ENCODE results near the gene SPDYE16. TPM values are rescaled to one million over a fixed set of nuclear protein-coding genes. Genes with fewer than 3 reads are reported as not detected.
"Not testable (repeated sequence)": the region's sequence is repeated elsewhere in the genome, so short reads cannot be mapped to it uniquely, and the experiment has no call there.

The SPDYE16 gene, protein sequence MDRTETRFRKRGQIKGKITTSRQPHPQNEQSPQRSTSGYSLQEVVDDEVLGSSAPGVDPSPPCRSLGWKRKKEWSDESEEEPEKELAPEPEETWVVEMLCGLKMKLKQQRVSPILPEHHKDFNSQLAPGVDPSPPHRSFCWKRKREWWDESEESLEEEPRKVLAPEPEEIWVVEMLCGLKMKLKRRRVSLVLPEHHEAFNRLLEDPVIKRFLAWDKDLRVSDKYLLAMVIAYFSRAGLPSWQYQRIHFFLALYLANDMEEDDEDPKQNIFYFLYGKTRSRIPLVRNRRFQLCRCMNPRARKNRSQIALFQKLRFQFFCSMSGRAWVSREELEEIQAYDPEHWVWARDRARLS
- not detected for total RNA-seq
- long read RNA-seq = 0 reads

DNA sequence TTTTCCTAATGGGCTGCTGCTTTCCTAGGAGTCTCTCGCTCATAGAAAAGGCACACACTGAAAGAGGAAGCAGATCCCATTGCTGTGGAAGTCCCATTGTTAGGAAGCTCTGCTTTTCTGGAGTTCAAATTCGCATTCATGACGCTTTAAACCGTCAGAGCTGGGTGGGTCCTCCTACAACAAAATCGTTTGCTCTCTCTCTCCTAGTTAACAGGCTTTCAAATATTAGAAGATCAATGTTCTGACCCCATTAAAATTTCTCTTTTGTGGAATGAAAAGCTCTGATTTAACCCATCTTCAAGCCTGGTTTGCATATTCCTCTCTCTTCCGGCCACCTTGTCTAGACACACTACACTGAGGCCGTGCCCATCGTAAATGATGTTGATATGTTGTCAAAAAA, at the start of gene SPDYE16:
Gene SPDYE16 (minus strand): TSS at position 101 of the 400 bp plus-strand sequence. CDS start 1,838 bp downstream, outside the sequence.
- intact Hi-C loops (cut with DNase I) = not testable (repeated sequence)

DNA sequence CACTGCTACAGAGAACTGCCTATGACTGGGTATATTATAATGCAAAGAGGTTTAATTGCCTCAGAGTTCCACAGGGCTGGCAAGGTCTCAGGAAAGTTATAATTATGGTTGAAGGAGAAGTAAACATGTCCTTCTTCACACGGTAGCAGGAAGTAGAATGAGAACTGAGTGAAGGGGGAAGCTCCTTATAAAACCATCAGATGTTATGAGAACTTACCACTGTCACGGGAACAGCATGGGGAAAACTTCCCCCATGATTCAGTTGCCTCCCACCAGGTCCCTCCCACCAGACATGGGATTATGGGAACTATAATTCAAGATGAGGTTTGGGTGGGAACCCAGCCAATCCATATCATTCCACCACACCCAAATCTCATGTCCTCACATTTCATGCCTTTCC, 49.6 kb upstream of the SPDYE16 start:
- intact Hi-C loops (cut with DNase I); DNase-seq: not testable (repeated sequence)
- ATAC-seq (ENCODE audit: poor library complexity) = peak; percentile 46

More for the DNA sequence above, at the start of gene SPDYE16:
- not testable (repeated sequence) for DNase-seq; ATAC-seq (ENCODE audit: poor library complexity)

DNA sequence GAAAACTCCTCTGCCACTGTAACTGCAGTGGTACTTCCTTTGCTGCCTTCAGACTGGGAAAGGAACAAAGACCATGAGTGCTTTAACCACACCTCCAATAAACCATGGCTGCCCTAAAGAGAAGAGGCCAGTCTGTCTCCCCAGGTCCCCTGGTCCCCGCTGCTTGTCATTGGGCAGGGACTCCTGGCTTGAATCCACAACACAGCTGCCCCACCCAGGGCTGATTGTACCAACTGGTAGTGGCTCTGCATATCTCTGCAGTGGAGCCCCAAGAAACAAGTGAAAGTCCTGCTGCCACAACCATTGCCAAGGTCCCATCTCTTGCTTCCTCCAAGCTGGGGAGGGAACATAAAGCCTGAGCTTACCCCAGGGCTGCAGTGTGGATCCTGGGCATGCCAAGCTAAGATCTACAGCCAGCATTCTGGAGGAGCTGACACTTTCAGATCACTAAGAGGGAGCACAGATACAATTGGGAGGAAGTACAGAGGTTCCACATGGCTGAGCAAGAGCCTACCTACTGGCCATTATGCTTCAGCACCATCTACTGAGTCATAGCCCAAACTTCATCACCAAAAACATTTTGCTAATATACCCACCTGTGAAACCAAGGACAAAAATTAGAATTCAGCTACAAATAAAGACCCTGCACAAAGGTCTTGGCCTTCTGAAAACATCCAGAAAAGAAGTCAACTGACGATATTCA, 48.7 kb upstream of the SPDYE16 start:
- ATAC-seq (ENCODE audit: poor library complexity); DNase-seq; intact Hi-C loops (cut with DNase I): not testable (repeated sequence)

DNA sequence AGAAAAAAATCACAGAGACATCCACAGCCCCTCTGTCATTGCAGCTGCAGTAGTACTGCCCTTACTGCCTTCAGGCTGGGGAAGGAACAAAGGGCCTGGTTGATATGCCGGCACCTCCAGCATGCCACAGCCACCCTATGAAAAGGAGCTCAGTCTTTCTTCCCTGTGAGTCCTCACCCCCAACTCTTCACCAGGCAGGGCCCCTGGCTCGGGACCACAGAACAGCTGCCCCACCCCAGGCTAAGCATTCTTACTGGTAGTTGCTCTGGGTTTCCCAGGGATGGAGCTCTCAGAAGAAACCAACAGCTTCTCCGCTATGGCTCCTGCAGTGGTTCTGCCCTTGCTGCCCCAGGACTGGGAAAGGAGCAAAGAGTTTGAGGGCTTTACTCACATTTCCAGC, 47.9 kb upstream of the SPDYE16 start:
- ATAC-seq (ENCODE audit: poor library complexity); DNase-seq; intact Hi-C loops (cut with DNase I): not testable (repeated sequence)

DNA sequence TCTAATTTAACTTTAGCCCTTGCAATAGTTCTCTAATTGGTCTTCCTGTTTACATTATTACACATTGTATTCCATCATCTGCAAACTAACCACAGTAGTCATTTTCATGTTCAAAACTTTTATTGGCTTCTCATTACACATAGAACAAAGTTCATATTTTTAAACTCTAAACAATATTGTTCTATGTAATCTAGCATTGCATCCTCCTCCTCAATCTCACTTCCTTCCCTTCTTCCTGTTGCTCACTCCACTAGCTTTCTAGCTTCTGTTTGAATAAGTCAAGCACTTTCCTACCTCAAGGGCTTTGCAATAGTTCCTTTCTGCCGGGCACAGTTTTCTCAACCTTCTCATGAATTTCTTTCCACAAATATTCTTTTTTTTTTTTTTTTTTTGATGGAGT, 45.5 kb upstream of the SPDYE16 start:
- ATAC-seq (ENCODE audit: poor library complexity); DNase-seq; intact Hi-C loops (cut with DNase I): not testable (repeated sequence)

DNA sequence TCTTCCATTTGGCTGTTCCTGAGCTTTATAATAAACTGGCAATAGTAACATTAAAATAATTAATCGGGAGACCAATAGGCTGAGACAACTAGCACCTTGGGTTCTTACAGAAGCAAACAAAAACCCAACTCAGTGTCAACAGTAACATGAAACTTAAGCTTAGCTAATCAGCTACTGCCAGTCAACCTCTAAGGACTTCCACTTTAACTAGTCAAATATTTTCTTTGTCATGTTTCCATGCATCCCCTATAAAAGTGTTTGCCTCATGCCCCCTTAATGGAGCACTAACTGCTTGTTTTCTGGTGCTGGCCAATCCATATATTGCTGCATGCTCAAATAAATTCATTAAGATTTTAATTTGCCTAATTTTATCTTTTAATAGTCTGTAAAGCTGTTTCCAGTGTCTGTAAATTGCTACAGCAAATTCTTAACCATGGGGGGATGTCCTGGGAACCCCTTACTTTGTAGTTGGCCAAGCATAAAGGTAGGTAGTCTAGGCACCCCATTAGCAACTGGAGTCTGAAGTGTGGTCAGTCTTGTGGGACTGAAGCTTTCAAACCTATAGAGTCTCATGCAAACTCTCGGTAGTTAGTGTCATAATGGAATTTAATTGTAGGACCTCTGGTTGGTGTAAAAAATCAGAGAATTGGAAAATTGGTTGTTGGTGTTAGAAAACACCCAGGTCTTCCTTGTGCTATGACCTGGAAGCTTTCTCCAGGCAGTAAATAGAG, 43.7 kb upstream of the SPDYE16 start:
- DNase-seq; ATAC-seq (ENCODE audit: poor library complexity); intact Hi-C loops (cut with DNase I): not testable (repeated sequence)

DNA sequence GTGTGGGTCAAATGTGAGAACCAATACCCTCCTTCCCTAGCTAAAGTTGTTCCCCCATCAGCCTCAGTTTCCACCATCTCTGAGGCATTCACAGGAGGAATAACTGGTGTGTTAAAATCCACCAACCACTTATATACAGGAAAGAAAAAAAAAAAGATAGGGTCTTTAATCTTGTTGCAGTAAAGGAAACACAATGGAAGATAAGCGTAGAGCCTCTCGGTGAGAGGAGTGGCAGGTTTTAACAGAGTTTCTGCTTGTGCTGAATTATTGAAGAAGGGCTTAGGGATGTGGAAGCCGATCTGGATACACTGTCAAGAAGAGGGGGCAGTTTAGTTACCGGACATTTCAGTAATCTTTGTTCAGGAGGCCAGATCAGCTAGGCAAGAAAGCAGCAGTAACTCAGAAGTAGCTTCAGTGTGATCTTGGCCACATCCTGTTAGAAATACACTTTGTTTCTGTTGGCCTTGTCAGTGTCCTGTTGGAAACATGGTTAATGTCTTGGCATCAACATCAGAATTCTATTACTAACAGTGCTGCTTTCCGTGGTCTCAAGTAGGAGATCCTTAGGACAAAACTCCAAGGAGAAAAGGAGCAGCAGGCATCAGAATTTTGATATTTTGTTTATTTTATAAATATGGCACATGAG, 40.7 kb upstream of the SPDYE16 start:
- peak; percentile 79 for ATAC-seq (ENCODE audit: poor library complexity)
- intact Hi-C loops (cut with DNase I); DNase-seq: not testable (repeated sequence)

DNA sequence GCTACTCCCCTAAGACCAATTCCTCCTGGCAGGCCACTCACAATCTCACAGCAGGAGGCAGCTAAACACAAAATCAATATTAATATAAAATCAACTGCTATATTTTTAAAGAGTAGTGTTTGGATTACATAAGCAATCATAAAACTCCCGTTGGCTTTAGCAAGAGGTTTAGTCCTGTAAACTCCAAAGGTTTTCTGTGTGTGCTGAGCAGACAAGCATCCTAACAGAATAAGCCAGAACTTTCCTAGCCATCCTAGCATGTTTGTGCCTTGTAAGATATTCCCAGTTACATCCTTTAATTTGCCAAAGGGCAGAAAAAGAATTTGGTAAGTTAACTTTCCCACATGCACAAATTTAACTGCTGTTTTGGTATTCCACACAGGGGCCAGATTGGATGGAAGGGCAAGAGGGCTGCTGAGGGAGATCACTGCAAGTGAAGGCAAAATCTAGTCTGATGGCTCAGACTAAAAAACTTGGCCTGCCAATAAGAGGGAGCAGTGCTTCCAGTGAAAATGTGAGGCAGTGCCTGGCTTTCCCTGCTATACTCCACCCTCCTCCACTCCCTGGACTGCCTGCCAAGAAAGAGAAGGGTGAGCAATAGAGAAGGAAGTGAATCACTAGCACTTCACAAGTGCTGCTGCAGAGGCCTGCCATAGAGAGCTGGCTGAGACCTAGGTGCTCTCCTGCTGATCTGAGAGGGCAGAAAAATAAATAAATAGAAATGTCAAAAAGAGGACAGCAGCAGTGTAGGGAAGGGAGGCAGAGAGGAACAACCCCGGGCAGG, 39.9 kb upstream of the SPDYE16 start:
- ATAC-seq (ENCODE audit: poor library complexity) (peak; percentile 99), DNase-seq (peak; percentile 78)
- intact Hi-C loops (cut with DNase I) = not testable (repeated sequence)

DNA sequence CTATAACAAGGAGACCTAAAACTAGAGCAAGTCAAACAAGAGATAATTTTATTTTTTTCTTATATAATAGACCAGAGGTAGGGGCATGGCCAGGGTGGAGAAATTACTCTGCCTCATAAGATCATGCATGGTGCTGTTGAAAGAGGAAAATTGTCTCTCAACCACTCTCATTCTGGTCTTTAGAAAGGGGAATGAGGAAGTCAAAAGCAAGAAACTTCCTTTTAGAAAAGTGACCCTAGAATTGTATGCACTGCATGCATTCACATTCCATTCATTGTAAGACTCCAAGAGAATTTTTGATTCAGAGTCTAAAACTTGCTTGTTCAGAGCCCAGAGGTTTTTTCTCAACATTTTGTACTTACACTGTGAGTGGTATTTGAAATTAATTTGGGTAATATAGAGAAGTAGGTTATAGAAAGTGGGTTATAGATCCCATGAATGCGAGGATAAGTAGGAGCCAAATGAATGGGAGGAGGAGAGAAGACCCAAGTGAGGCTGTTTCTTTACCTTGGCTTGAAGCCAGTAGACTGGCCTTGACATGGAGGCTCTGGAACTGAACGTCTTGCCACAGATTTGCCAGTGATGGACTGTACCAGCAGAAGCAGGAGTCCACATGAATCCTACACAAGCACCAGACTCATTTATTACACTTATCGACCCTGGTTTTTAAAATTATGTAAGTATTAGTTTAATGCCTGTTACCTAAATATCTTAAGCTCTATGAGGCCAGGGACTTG, 33.0 kb upstream of the SPDYE16 start:
- ATAC-seq (ENCODE audit: poor library complexity); intact Hi-C loops (cut with DNase I); DNase-seq: not testable (repeated sequence)

DNA sequence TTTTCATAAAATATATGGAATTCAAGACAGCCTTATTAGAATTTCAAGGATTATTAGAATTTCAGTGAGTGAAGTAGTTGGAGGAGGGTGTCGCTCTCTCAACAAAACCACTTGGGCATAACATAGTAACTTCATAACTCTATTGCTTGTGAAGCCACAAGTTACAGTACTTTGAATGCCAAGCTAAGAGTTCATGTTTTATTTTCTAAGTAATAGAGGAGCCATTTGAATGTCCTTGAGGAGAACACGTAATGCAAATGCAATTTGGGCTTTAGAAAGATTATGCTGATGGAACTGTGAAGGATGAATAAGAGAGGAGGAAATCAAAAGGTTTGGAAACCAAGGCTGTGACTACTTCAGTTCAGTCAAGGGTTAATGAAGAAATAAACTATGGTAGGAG, 32.3 kb upstream of the SPDYE16 start:
- DNase-seq; ATAC-seq (ENCODE audit: poor library complexity); intact Hi-C loops (cut with DNase I): not testable (repeated sequence)

DNA sequence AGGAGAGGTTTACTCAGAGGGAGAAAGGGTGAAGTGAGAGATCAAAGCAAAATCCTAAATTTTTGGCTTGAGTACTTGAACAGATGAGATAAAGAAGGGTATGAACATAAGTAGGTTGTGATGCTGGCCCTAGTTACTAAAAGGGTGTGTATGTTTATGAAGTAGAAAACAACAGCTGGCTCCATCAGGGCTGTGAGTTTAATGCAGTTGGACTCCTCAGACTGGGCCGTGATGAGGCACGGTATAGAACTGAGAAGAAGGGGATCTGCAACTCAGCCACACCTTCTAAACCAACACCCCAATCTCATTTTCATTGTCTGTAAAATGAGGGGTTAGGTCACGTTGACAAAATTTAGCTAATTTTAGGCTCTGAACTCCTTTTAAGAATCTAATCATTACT, 29.2 kb upstream of the SPDYE16 start:
- intact Hi-C loops (cut with DNase I); ATAC-seq (ENCODE audit: poor library complexity); DNase-seq: not testable (repeated sequence)

DNA sequence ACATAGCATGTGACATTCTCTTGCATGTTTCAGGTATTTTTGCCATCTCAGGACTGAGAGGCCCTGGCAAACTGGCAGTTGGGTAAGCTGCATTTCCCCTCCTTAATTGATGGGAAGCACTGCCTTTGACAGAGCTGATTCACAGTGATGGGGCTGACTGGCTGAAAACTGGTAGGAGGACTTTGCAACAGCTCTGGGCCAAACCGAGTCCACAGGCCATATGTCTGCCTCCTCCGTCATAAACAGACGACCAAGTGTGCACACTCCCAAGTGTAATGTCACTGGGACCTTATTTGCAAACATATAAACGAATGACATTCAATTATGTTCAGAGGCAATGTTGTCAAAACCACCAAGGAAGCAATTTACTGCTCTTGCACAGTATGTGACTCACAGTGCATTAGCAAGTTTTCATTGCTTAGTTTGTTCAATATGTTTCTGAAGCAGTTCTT, 27.3 kb upstream of the SPDYE16 start:
- not testable (repeated sequence) for ATAC-seq (ENCODE audit: poor library complexity)

DNA sequence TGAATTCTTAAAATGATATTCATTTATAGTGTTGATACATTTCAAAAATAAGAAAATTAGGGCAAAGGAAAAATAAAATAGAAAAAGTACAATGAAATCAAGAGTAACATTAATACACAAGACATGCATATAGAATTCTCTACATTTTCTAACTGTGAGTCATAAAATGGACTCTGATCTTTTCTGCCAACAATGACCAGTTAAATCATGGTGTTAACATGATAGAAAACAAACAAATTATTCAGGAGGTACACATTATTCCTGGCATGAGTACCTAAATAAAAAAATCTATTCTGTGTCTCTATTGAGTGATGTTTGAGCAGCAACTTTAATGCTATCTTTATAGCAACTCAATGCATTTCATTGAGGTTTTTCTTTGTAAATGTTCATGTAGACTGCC, 25.6 kb upstream of the SPDYE16 start:
- ATAC-seq (ENCODE audit: poor library complexity); intact Hi-C loops (cut with DNase I); DNase-seq: not testable (repeated sequence)

More for the DNA sequence above, 27.3 kb upstream of the SPDYE16 start:
- DNase-seq; intact Hi-C loops (cut with DNase I): not testable (repeated sequence)

DNA sequence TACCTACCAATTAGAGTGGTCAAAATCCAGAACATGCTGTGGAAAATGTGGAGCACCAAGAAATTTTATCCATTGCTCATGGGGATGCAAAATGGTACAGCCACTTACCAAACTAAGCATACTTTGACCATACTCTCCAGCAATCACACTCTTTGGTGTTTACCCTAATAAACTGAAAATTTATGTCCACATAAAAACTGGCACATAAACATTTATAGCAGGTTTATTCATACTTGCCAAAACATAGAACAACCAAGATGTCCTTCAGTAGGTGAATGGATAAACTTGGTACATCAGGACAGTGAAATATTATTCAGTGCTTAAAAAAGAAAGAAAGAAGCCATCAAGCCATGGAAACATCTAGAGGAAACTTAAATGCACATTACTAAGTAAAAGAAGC, 24.7 kb upstream of the SPDYE16 start:
- ATAC-seq (ENCODE audit: poor library complexity); DNase-seq: not testable (repeated sequence)

DNA sequence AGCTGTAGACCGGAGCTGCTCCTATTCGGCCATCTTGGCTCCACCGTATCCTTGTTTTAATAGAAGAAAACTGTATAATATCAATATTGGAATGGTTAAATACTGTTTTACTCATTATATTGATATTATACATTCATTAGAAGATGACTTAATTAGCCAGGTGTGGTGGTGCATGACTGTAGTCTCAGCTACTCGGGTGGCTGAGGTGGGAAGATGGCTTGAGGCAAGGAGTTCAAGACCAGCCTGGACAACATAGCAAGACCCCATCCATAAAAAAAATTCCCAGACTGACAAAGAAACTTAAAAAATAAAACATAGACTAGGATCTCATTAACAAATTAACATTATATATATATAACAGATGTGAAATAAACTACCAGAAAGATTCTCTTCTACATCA, 24.2 kb upstream of the SPDYE16 start:
- ATAC-seq (ENCODE audit: poor library complexity); DNase-seq; intact Hi-C loops (cut with DNase I): not testable (repeated sequence)

More for the DNA sequence above, 24.7 kb upstream of the SPDYE16 start:
- intact Hi-C loops (cut with DNase I) = not testable (repeated sequence)

DNA sequence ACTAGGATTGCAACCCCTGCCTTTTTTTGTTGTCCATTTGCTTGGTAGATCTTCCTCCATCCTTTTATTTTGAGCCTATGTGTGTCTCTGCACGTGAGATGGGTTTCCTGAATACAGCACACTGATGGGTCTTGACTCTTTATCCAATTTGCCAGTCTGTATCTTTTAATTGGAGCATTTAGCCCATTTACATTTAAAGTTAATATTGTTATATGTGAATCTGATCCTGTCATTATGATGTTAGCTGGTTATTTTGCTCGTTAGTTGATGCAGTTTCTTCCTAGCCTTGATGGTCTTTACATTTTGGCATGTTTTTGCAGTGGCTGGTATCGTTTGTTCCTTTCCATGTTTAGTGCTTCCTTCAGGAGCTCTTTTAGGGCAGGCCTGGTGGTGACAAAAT, 21.9 kb upstream of the SPDYE16 start:
- intact Hi-C loops (cut with DNase I); DNase-seq; ATAC-seq (ENCODE audit: poor library complexity): not testable (repeated sequence)

DNA sequence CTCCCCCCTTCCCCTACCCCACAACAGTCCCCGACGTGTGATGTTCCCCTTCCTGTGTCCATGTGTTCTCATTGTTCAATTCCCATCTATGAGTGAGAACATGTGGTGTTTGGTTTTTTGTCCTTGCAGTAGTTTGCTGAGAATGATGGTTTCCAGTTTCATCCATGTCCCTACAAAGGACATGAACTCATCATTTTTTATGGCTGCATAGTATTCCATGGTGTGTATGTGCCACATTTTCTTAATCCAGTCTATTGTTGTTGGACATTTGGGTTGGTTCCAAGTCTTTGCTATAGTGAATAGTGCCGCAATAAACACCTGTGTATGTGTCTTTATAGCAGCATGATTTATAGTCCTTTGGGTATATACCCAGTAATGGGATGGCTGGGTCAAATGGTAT, 18.2 kb upstream of the SPDYE16 start:
- not testable (repeated sequence) for ATAC-seq (ENCODE audit: poor library complexity)

More for the DNA sequence above, 18.2 kb upstream of the SPDYE16 start:
- DNase-seq; intact Hi-C loops (cut with DNase I): not testable (repeated sequence)

Measured in Right ventricle myocardium superior (tissue), 1 donor.